Loucy (cell line): ENCODE results near the gene KIAA2012.
A peak's percentile ranks its signal among the peaks of the same experiment; 100 is the strongest.

Experiments used
- H2AFZ ChIP-seq: fragments of 200-600 bp; sonication (generic); 2 replicates; pipeline ENCODE4 v1.6.0; 2016; ENCODE audit warnings: antibody characterized with exemption, mild to moderate bottlenecking, low read length, moderate library complexity
- H3F3A ChIP-seq: fragments of 200-600 bp; 2 replicates; pipeline ENCODE4 v1.6.0; 2016; ENCODE audit warnings: antibody characterized with exemption, low read depth, mild to moderate bottlenecking
- H3K27me3 ChIP-seq: fragments of 200-600 bp; sonication (generic); 2 replicates; pipeline ENCODE4 v1.6.1; 2014; ENCODE audit warnings: low read length, mild to moderate bottlenecking; ENCODE audit not compliant: insufficient read depth, poor library complexity, severe bottlenecking
- H3K36me3 ChIP-seq: fragments of 200-600 bp; sonication (generic); 2 replicates; pipeline ENCODE4 v1.6.1; 2016; ENCODE audit warnings: low read length; ENCODE audit not compliant: insufficient read depth
- H3K4me1 ChIP-seq: fragments of 200-600 bp; sonication (generic); 2 replicates; pipeline ENCODE4 v1.5.1; 2014; ENCODE audit warnings: low read length, mild to moderate bottlenecking; ENCODE audit not compliant: insufficient read depth, poor library complexity, severe bottlenecking
- H3K4me2 ChIP-seq: fragments of 200-600 bp; sonication (generic); 2 replicates; pipeline ENCODE4 v1.6.0; 2014; ENCODE audit warnings: antibody characterized with exemption, low read length, low read depth, mild to moderate bottlenecking; ENCODE audit not compliant: poor library complexity, severe bottlenecking
- H3K4me3 ChIP-seq: fragments of 200-600 bp; sonication (generic); 2 replicates; pipeline ENCODE4 v1.5.1; 2014; ENCODE audit warnings: low read length, mild to moderate bottlenecking, mixed read lengths; ENCODE audit not compliant: poor library complexity, severe bottlenecking
- H3K79me2 ChIP-seq: fragments of 200-600 bp; sonication (generic); 2 replicates; pipeline ENCODE4 v1.6.1; 2014; ENCODE audit warnings: low read length; ENCODE audit not compliant: insufficient read depth
- H3K9ac ChIP-seq: fragments of 200-600 bp; sonication (generic); 2 replicates; pipeline ENCODE4 v1.6.0; 2014; ENCODE audit warnings: mild to moderate bottlenecking, low read depth, low read length, moderate library complexity; ENCODE audit not compliant: poor library complexity, severe bottlenecking
- H3K9me2 ChIP-seq: fragments of 200-600 bp; sonication (generic); replicated peaks from 2 replicates; pipeline ENCODE4 v1.6.1; 2016; ENCODE audit warnings: low read depth, low read length, mixed read lengths
- H3K9me3 ChIP-seq: fragments of 200-600 bp; sonication (generic); 2 replicates; pipeline ENCODE4 v1.6.1; 2014; ENCODE audit warnings: mild to moderate bottlenecking, antibody characterized with exemption, low read length, low read depth; ENCODE audit not compliant: insufficient read depth
- H4K20me1 ChIP-seq: fragments of 200-600 bp; sonication (generic); 2 replicates; pipeline ENCODE4 v1.6.0; 2014; ENCODE audit warnings: antibody characterized with exemption, low read length, mild to moderate bottlenecking; ENCODE audit not compliant: insufficient read depth, poor library complexity, severe bottlenecking
- EZH2phosphoT487 ChIP-seq: fragments of 200-600 bp; IDR thresholded peaks from 2 replicates; pipeline ENCODE4 v1.6.1; 2018; ENCODE audit warnings: antibody characterized with exemption, mild to moderate bottlenecking, moderate library complexity, borderline replicate concordance
- TF ChIP-seq, protein P1 (sequence below): fragments of 200-600 bp; sonication (generic); conservative IDR thresholded peaks from 2 replicates; pipeline ENCODE4 v1.5.1; 2014; ENCODE audit warnings: mild to moderate bottlenecking, antibody characterized with exemption, low read length

The KIAA2012 gene

DNA sequence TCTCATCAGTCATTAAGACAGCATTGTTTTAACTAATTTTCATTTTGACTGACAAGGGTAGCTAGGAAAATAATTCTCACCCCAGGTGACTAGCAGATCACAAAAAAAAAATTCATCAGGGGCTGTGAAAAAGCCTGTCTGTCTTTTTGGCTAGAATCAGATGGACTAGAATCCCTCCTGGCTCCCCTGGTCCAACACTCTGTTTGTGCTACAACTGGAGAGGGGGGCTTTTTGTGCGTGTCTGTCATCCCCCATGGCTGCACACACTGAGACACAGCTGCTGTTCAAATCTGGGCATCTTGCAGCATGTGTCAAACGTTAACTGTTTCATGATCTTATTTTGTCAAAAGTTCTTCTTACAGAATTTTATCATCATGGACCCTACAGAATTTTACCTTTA lies 51.2 kb downstream of the KIAA2012 start:
- Histone ChIP-seq H3K27me3 (no peaks in the 10 kb centered on the region), H3K9ac (no peak overlapping the region), H3K79me2 (no peaks in the 10 kb centered on the region), H3K9me2 (no peaks in the 10 kb centered on the region), H3K4me1 (no peaks in the 10 kb centered on the region), H3K36me3 (no peaks in the 10 kb centered on the region), H3K4me2 (no peak overlapping the region), H3K9me3 (no peaks in the 10 kb centered on the region), H3F3A (no peaks in the 10 kb centered on the region), H2AFZ (no peak overlapping the region), H4K20me1 (no peaks in the 10 kb centered on the region), H3K4me3 (no peak overlapping the region)
- TF ChIP-seq, protein P1, sequence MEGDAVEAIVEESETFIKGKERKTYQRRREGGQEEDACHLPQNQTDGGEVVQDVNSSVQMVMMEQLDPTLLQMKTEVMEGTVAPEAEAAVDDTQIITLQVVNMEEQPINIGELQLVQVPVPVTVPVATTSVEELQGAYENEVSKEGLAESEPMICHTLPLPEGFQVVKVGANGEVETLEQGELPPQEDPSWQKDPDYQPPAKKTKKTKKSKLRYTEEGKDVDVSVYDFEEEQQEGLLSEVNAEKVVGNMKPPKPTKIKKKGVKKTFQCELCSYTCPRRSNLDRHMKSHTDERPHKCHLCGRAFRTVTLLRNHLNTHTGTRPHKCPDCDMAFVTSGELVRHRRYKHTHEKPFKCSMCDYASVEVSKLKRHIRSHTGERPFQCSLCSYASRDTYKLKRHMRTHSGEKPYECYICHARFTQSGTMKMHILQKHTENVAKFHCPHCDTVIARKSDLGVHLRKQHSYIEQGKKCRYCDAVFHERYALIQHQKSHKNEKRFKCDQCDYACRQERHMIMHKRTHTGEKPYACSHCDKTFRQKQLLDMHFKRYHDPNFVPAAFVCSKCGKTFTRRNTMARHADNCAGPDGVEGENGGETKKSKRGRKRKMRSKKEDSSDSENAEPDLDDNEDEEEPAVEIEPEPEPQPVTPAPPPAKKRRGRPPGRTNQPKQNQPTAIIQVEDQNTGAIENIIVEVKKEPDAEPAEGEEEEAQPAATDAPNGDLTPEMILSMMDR = no peak
- TF ChIP-seq EZH2phosphoT487 = no peak

DNA sequence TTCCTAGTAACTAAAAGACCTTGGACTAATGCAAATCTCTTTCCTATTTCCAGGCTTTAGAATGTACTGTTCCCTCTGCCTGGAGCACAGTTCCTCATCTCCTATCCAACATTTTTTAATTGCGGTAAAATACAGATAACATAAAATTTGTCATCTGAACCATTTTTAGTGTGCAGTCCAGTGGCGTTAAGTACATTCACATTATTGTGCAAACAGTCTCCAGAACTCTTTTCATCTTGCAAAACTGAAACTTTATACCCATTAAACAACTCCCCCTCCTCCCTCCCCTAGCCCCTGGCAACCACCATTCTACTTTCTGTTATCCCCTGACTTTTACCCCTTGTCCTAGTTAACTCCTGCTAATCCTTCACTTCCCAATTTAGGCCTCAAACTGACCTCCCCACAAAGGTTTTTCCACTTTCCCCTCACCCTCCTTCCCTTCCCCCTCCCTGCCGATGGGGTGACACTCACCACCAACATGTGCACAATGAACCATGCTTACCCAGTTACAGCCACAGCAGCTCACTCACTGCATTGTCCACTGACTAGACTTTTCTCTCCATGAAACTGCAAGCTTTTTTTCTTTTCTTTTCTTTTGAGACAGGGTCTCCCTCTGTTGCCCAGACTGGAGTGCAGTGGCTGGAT lies 54.8 kb downstream of the KIAA2012 start:
- H4K20me1 ChIP-seq = no peaks in the 10 kb centered on the region
- H3K4me1 ChIP-seq = no peaks in the 10 kb centered on the region
- H3F3A ChIP-seq = no peaks in the 10 kb centered on the region
- no peaks in the 10 kb centered on the region for H3K9me3 ChIP-seq
- H3K4me3 ChIP-seq = no peak overlapping the region
- no peak overlapping the region for H3K9ac ChIP-seq
- peak overlapping the region; percentile 43; the same call in 1 of the 2 replicates for H2AFZ ChIP-seq
- no peak overlapping the region for H3K4me2 ChIP-seq
- TF ChIP-seq EZH2phosphoT487 = no peak
- TF ChIP-seq, protein P1 = no peak
- no peaks in the 10 kb centered on the region for H3K36me3 ChIP-seq
- H3K79me2 ChIP-seq = no peaks in the 10 kb centered on the region
- no peaks in the 10 kb centered on the region for H3K9me2 ChIP-seq
- H3K27me3 ChIP-seq = no peaks in the 10 kb centered on the region

DNA sequence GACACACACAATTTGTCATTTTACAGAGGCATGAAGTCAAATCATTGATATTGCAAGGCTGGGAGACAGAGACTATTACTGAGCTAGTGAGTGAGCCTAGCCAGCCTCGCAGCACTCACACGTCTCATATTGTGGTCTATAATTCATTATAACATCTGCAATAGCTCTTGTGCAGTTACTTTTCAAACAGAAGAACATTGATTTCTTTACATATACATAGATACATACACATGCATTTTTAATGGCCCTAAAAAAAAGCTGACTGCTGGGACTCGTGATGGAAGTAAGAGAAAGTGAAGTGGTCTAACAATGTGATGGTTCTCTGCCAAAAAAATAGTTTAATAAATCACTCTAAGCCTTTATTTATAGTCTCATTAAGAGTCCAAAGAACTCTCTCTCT lies 56.8 kb downstream of the KIAA2012 start:
- H3K9me2 ChIP-seq = no peaks in the 10 kb centered on the region

More for the DNA sequence above, 56.8 kb downstream of the KIAA2012 start:
- Histone ChIP-seq H3K27me3 (no peaks in the 10 kb centered on the region), H3F3A (no peaks in the 10 kb centered on the region), H3K9me3 (no peaks in the 10 kb centered on the region), H2AFZ (no peak overlapping the region), H3K9ac (no peak overlapping the region), H3K4me3 (no peak overlapping the region), H3K4me1 (no peaks in the 10 kb centered on the region), H3K36me3 (no peaks in the 10 kb centered on the region), H4K20me1 (no peaks in the 10 kb centered on the region), H3K79me2 (no peaks in the 10 kb centered on the region), H3K4me2 (no peak overlapping the region)
- TF ChIP-seq EZH2phosphoT487 = no peak
- TF ChIP-seq, protein P1 = no peak
